ENCODE measurements around the gene LFNG. TPM values are rescaled to one million over a fixed set of nuclear protein-coding genes. Genes with fewer than 3 reads are reported as not detected.

Gene LFNG
- total RNA-seq, 1 donor from 2014 or later, result 95.8 TPM

GRCh38 chr7:2490181-2490651 is 29.4 kb upstream of the LFNG start:
- TF ChIP-seq, protein P1, sequence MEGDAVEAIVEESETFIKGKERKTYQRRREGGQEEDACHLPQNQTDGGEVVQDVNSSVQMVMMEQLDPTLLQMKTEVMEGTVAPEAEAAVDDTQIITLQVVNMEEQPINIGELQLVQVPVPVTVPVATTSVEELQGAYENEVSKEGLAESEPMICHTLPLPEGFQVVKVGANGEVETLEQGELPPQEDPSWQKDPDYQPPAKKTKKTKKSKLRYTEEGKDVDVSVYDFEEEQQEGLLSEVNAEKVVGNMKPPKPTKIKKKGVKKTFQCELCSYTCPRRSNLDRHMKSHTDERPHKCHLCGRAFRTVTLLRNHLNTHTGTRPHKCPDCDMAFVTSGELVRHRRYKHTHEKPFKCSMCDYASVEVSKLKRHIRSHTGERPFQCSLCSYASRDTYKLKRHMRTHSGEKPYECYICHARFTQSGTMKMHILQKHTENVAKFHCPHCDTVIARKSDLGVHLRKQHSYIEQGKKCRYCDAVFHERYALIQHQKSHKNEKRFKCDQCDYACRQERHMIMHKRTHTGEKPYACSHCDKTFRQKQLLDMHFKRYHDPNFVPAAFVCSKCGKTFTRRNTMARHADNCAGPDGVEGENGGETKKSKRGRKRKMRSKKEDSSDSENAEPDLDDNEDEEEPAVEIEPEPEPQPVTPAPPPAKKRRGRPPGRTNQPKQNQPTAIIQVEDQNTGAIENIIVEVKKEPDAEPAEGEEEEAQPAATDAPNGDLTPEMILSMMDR (IDR thresholded peaks at IDR 0.05), result no peak
- Mint-ChIP-seq H3K27ac (no peak overlapping the region), H3K4me3 (no peak overlapping the region), H3K36me3 (ENCODE audit: low read depth) (no peaks in the 10 kb centered on the region), H3K4me1 (peaks cover 3% of the 10 kb centered on the region), H3K9me3 (no peaks in the 10 kb centered on the region), H3K27me3 (peaks cover 8% of the 10 kb centered on the region)
- CTCF ChIA-PET, result interaction anchor here (1.2 kb wide), 1 partner anchor 38 kb away, joined by 3 read pairs; no protein-coding TSS in a partner anchor
- intact Hi-C loops (cut with micrococcal nuclease), result no loop called here
- POLR2A ChIA-PET, result no interaction called here
- DNase-seq (no peak), ATAC-seq (ENCODE audit: low read depth) (no peak)

GRCh38 chr7:2492038-2492437 is 27.5 kb upstream of the LFNG start:
- CTCF ChIA-PET, result no interaction called here
- ATAC-seq (ENCODE audit: low read depth), result no peak
- POLR2A ChIA-PET, result no interaction called here
- intact Hi-C loops (cut with micrococcal nuclease), result no loop called here
- DNase-seq, result no peak
- Mint-ChIP-seq H3K4me3 (no peak overlapping the region), H3K36me3 (ENCODE audit: low read depth) (no peaks in the 10 kb centered on the region), H3K27me3 (peaks cover 10% of the 10 kb centered on the region), H3K9me3 (no peaks in the 10 kb centered on the region), H3K27ac (no peak overlapping the region), H3K4me1 (peaks cover 3% of the 10 kb centered on the region)
- TF ChIP-seq, protein P1 (IDR thresholded peaks at IDR 0.05), result no peak

DNA sequence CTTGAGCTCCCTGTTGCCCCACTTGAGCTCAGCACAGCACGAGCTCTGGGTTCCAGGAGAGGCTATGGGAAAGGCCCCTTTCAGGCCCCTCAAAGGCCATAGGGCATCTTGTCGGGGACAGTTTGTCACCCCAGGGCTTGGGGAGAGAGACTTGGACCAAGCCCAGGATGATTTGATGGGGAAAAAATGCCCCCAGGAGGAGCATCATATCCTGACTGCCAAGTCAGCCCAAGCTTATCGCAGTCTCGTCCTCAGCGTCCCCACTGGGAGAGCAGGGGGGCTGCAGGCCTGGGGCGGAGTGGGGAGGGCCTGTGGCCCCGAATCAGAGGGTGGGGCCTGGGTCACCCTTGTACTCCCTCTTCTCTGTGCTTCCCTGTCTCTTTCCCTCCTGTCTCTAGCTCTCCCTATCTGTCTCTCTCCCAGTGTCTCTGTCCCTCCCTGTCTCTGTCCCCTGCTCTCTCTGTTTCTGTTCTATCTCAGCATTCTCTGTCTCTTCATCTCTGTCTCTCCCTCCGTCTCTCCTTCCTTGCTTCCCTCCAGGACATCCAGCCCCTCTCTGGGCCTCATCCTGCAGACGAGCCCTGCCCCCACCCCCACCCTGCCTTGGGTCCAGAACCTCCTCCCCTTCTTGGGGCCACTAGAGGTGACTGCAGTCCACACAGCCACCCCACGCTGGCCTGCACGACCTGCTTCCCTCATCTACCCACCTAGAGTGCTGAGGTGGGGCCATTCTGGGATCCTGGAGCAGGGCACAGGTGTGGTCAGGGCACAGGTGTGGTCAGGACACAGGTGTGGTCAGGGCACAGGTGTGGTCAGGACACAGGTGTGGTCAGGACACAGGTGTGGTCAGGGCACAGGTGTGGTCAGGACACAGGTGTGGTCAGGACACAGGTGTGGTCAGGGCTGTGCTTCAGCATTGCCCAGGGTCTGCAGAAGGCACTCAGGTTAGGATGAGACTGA is 26.1 kb upstream of the LFNG start:
- CTCF ChIA-PET, result no interaction called here
- intact Hi-C loops (cut with micrococcal nuclease), result no loop called here
- no peak overlapping the region for H3K4me3 Mint-ChIP-seq

DNA sequence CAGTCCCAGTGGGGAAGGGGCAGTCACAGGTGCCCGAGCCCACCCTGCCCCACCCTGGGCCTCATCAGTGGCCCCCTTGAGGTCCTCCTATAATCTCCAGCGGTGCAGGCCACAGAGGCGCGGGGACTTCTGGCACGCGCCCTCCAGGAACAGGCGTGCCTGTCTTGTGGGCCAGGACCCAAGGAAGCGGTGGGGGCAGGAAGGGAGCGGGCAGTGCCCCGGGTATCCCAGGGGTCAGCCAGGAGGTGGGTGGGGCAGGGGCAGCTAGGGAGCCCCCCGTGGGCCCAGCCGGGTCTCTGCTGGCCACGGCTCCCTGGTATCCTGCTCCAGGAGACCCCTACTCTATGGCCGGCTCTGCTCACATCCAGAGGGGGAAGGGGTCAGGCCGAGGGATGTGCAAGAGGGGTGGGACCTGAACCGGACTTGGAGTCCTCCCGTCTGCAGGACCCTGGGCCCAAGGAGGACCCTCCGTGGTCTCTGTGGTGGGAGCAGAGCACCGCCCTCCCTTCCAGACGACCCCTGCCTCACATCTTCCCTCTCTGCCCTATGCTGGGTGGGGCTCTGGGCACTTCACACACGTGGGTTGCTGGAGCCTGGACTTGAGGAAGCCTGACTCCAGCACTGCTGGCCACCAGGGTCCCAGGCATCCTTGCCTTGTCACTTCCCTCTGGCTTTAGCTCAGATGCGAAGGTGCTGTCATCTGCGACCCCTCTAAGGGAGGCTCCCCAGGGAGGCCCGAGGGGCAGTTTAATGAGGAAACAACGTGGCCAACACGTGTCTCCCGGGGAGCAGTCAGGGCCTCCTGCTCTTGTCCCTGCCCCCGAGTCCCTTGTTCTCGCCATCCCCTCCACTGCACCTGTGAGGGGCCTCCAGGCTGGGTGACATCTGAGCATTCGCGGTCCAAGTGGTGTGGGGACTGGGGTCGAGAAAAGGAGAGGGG is 25.1 kb upstream of the LFNG start:
- POLR2A ChIA-PET, result interaction anchor here (0.7 kb wide), 1 partner anchor 16 kb away, joined by 7 read pairs; no protein-coding TSS in a partner anchor
- no peaks in the 10 kb centered on the region for H3K36me3 Mint-ChIP-seq (ENCODE audit: low read depth)
- peaks cover 10% of the 10 kb centered on the region for H3K27me3 Mint-ChIP-seq
- H3K4me1 Mint-ChIP-seq, result peaks cover 5% of the 10 kb centered on the region
- no peak overlapping the region for H3K4me3 Mint-ChIP-seq
- no peak overlapping the region for H3K27ac Mint-ChIP-seq
- intact Hi-C loops (cut with micrococcal nuclease), result no loop called here
- no peak for DNase-seq
- no peak for ATAC-seq (ENCODE audit: low read depth)
- TF ChIP-seq, protein P1 (IDR thresholded peaks at IDR 0.05), result no peak
- no peaks in the 10 kb centered on the region for H3K9me3 Mint-ChIP-seq
- CTCF ChIA-PET, result no interaction called here

More for the DNA sequence above, 26.1 kb upstream of the LFNG start:
- Mint-ChIP-seq H3K36me3 (ENCODE audit: low read depth) (no peaks in the 10 kb centered on the region), H3K27me3 (peaks cover 13% of the 10 kb centered on the region), H3K27ac (no peak overlapping the region), H3K4me1 (peaks cover 8% of the 10 kb centered on the region), H3K9me3 (no peaks in the 10 kb centered on the region)
- POLR2A ChIA-PET, result no interaction called here
- TF ChIP-seq, protein P1 (IDR thresholded peaks at IDR 0.05), result no peak
- ATAC-seq (ENCODE audit: low read depth), result no peak
- no peak for DNase-seq
